ENCODE results near the gene PRKAR1B.
"Not testable (repeated sequence)": the region's sequence is repeated elsewhere in the genome, so short reads cannot be mapped to it uniquely, and the experiment has no call there.

The PRKAR1B gene

GRCh38 chr7:551615-551970 is 175.5 kb downstream of the PRKAR1B start:
- DNase-seq = not testable (repeated sequence)

- no peak for DNase-seq
Measured at GRCh38 chr7:550881-551614, 176.0 kb downstream of the PRKAR1B start.

- DNase-seq = no peak
Measured at GRCh38 chr7:549891-550625, 177.0 kb downstream of the PRKAR1B start.

DNA sequence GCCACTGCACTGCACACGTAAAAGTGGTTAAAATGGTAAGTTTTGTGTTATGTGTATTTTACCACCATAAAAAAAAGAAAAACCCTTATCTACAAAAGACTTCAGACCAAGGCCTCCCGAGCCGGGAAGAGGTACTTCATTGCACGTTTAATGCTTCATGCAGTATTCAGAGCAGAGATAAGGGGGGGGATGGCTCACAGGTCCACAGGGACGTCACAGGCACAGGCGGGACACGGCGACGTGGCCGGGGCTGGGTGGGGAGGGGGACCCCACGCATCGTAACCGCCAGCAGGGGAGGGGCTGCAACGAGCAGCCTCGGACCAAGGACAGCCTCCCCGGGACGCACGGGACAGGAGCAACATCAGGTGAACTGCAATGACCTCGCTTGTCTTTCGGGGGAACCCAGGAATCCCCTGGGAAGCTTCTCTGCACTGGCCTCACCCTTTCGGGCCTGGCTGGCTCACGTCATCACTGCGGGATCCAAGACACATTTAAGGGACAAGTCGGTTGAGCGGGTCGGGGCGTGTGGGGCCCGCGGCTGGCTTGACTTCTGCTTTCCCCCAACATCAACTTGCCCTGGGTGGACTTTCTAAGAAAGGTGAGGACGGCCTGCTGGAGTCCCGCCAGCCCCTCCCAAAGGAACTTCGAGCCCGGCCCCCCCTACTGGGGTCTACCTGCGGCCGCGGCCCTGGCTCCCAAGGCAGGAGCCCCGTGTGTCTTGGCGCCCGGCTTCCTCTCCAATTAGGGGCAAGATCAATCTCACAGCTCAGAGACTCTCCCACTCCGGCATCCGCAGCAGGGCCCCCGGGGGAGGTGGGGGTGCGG is 177.8 kb downstream of the PRKAR1B start:
- DNase-seq = no peak

DNA sequence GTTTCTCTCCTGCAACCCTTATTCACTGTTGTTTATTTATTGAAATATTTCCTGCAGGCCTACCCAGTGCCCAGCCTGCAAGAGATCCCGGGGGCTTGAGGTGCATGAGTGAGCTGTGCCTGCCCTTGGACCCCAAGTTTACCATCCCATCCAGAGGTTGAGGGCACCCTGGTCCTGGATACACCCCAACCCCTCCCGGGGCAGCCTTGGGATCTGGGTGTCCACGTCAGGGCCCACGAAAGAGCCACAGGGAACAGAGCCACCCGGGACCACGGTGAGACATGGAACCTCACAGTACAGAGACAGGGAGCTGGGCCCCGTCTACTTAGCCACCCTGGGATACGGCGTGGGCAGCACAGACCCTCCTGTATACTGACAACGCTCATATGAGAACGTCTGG is 178.7 kb downstream of the PRKAR1B start:
- DNase-seq = no peak

- no peak for DNase-seq
Measured at GRCh38 chr7:545470-545869, 181.6 kb downstream of the PRKAR1B start.

DNA sequence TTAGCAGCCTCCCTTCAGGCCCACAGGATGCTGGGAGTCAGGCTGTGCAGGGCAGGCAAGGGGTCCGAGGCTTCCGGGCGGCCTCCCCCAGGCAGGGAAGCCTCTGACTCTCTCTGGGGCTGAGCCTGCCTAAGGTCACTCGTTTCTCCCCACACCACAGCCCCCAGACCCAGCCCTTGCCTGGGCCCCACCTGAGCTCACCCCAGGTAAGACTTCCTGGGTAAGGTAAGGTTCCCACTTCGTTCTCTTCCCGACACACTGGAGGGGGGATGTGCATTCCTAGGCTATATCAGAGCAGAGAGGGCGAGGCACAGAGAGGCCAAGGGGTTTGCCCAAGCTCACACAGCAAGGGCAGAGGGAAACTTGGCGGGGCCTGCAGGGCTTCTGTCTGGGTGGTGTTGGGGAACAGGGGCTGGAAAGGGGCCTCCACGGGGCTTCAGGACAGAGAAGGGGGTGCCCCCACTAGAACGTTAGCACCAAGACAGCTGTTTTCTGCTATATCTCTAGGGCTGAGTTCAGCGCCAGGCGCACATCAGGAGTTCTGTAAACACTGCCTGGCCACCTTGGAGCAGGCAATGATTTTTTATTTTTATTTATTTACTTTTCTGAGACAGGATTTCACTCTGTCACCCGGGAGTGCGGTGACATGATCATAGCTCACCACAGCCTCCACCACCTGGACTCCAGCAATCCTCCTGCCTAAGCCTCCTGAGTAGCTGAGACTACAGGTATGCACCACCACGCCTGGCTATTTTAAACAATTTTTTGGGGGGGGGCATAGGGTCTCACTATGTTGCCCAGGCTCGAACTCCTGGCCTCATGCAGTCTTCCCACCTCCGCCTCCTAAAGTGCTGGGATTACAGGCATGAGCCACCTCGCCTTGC is 182.5 kb downstream of the PRKAR1B start:
- no peak for DNase-seq

DNA sequence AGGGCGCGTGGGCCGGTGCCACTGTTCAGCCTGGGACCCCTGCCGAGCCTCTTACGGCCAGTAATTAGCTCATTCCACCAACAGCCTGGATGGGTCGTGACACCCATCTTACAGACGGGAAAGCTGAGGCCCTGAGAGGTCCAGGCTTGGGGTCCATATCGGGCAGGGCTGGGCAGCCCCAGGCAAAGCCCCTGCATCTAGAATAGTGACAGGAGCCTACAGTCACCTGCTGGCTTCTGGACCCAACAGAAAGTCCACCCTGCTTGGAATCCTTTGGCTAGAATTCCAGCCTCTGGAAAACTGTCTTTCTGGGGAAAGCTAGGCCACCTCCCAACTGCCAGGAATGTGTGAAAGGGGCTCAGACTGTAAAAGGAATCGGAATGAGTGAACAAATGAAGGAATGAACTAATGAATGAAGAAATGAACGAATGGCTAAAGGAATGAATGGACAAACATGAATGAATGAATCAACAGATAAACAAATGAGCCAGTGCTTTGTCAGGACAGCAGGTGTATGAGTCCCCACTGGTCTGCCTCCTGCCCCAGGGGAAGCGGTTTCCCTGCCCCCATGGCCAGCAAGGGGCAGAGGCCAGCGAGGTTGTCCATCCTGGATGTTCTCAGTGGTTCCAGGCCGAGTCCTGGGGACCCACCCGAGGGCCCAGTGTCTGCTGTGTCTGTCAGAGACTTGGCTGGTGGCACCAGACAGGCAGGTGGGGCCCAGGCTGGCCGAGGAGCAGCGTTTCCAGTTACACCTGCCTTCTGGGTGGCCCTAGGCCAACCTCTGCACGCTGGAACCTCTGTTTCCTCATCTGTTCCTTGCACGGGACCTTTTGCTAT is 183.4 kb downstream of the PRKAR1B start:
- DNase-seq = no peak

GRCh38 chr7:542713-543500 is 184.2 kb downstream of the PRKAR1B start:
- peak in 1 of 2 donors; percentile 11 for DNase-seq

- no peak for DNase-seq
Measured at GRCh38 chr7:542131-542712, 184.9 kb downstream of the PRKAR1B start.

DNA sequence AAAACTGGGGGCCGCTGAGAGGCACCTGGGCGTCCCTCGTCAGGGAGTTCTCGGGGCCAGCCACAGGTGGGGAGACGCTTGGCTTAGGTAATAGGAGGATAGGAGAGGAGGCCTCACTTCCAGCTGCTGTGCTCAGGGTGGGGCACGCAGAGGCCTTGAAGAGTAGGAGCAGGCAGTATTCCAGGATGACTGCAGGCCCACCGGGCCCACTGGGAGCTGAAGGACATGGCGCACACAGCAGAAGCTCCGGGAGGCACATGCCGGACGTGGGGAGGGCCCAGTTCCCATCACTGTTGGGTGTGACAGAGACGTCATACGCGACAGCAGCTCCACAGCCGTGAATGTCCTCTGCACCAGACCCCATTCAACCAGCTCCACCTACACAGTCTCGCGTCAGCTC is 185.4 kb downstream of the PRKAR1B start:
- DNase-seq = no peak

DNA sequence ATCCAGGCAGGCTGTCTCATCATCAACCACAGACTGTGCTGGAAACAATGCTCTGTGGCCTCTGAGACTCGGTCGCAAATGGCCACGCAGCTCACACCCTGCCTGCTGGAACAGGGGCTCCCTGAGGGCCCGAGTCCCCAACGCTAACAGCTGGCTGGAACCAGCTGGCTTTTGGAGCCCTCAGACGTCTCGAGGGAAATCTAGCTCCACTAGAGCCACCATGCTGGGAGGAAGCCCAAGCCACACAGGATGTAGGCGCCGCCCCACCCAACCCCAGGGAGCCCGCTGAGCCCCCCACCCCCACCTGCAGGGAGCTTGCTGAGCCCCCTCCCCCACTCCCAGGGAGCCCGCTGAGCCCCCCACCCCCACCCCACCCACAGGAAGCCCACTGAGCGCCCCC is 186.1 kb downstream of the PRKAR1B start:
- no peak for DNase-seq

- DNase-seq = no peak
Measured at GRCh38 chr7:540579-540978, 186.5 kb downstream of the PRKAR1B start.

DNA sequence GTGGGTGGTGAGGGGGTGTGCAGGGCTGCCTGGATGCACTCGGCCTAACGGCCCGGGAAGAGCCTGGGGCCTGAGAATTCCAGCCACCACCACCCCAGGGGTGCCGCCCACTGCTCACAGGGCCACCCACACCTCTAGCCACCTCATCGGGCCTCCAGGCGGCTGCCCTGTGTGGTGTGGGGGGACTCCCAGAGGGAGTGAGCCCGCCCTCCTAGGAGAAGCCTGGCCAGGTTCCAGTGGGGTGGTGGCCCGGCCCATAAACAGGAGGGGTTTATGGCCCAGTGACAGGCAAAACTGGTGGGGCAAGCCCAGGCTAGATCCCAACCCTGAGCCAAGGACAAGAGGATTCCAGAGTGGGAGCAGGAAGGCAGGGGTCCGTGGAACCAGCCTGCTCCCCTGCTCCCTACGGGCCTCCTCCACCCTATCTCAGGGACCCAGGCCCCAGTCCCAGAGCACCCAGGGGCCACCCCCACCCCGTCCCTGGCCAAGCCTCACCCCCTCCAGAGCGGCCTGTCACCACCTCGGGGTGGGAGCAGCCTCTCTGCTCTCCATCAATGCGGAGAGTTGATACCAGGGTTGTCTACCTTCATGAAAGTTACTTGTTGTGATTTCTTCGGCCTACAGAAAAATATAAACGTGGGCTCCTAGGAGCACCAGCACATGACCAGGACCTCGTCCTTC is 187.2 kb downstream of the PRKAR1B start:
- no peak for DNase-seq

DNA sequence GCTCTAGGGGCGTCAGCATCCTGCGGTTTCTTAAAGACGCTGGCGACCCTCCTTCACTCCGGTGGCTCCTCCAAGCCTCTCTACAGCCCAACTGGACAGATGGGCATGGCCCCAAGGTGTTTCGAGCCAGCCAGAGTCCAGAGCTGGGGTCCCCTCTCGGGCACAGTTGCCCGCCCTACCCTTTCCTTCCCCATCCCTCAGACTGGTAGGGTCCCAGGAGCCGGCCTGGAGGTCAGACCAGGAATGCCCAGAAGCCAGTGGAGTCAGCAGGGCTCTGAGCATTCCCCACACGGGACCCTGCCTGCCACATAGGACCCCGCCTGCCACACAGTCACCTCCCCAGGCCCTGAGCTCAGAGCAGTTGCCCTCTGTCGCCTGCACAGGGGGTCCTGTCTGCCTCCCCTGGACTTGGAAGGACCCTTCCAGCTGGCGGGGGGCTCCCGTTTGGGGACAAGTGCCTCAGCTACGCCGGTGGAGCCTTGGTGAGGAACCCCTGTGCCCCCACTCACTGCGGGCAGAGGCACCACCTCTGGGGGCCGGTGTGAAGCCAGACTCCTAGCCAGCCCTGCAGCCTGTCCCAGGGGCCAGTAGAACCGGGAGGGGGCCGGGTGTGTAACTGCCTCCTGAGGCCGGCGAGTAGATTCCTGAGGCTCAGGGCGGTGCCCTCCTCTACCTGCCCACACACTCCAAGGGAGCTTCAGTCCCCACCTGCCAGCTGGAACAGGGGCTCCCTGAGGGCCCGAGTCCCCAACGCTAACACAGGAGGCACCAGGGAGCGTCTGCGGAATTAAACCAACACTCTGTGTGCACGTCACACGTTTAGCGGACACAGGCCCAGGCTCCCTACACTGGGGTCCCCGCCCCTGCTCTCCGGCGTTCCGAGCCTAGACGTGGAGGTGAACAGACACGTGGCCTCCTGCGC is 188.1 kb downstream of the PRKAR1B start:
- no peak for DNase-seq

- DNase-seq = no peak
Measured at GRCh38 chr7:537911-538634, 189.0 kb downstream of the PRKAR1B start.

GRCh38 chr7:536231-536630 is 190.8 kb downstream of the PRKAR1B start:
- no peak for DNase-seq

- no peak for DNase-seq
Measured at GRCh38 chr7:534959-535358, 192.1 kb downstream of the PRKAR1B start.
